Measurements from ENCODE around the gene TPM4.
"Not testable (repeated sequence)": the region's sequence is repeated elsewhere in the genome, so short reads cannot be mapped to it uniquely, and the experiment has no call there.

TPM4 gene

DNA sequence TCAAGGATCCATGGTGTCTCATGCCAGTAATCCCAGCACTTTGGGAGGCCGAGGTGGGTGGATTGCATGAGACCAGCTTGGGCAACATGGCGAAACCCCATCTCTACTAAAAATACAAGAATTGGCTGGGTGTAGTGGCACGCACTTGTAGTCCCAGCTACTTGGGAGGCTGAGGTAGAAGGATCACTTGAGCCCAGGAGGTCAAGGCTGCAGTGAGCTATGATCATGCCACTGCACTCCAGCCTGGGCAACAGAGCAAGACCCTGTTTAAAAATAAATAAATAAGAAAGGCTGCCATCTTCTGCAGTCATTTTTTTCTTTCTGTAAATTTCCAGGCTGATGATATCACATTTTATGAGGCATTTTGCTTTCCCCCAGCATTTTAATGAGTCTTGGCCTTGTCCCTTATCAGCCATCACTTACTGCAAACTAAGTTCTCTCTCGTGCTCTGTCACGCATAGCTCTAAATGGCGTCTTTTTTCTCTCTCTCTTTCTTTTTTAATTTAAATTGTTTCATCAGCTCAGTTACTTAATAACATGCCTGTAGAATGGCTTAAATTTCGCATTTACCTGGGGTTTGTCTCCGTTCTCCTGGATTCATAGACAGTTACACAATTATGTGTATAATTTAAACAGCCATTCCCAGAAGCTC, 23.1 kb downstream of the TPM4 start:
- DNase-seq: not testable (repeated sequence)

DNA sequence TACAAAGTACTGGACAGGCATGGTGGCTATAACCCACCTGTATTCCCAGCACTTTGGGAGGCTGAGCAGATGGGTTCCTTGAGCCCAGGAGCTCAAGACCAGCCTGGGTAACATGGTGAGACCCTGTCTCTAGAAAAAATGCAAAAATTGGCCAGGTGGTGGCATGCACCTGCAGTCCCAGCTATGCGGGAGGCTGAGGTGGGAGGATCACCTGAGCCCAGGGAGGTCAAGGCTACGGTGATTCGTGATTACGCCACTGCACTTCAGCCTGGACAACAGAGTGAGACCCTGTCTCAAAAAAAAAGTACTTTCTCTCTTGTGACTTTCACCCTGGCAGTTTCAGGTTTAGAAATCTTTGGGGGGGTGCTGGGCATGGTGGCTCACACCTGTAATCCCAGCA, 24.2 kb downstream of the TPM4 start:
- DNase-seq: no peak

DNA sequence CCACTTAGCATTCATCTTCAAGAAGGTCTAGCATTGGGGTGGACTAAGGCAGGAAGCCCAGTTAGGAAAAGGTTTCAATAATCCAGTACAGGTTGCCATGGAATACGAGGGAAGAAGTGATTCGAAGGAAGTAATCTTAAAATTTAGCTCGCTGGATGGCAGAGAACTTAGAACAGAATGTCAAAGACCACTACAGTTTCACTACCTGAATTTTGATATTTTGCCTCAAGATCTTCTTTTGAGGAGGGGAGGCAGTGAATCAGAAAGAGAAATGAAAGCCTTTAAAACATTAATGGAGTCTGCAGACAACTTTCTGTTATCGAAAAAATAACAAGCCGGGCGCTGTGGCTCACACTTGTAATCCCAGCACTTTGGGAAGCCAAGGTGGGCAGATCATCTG, 28.4 kb downstream of the TPM4 start:
- no peak for DNase-seq

DNA sequence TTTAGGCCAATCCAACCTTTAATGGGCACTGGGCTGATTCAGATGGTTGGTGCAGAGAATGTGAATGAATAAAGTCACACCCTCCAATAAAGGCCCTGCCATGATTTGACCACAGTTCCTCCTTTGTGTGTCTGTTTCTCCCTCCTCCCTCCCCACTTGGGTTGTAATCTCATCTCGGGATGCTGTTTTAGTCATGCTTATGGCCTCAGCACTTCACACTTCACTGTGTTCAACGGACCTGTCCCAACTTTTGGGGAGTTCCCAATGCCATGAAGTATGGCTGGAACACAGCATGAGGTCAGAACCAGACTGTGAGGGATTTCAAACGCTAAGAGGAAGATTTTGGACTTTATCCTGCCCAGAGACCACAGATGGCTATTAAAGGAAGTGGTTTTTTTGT, 29.8 kb downstream of the TPM4 start:
- no peak for DNase-seq

DNA sequence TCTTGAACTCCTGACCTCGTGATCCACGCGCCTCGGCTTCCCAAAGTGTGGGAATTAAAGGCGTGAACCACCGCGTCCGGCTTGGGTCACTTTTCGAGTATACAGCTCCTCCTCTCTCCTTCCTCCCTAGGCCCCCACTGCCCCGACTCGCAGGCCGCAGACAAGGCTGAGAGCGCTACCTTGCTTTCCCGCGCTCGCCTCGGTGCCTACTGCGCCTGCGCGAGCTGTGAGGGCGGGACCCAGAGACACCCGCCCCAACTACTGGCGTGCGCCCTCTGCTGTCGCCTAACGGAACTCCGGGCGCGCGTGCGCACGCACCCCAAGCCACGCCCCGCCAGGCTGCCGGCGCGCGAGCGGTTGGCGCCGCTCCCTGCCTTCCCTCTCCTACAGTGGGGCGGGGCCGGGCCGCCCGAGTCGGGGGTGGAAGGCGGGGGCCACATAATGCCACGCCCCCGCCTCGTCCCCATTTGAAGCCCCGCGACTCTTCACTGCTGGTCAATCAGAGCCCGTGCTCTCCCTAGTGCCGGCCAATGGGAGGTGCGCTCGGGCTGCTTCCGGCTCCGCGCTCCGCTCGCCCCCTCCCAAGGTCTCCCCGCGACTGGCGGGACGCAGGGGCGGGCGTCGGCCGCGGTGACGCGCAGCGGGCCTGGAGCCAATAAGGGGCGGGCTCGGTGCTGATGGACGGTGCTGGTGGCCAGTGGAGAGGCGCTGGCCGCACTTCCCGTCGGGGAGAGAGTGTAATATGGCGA, 35.0 kb downstream of the TPM4 start, which contains the start of gene RAB8A:
Gene RAB8A (plus strand): TSS at position 730 of the 749 bp plus-strand sequence. CDS start 13 bp downstream, at position 743.
- peak; percentile 98 for DNase-seq

DNA sequence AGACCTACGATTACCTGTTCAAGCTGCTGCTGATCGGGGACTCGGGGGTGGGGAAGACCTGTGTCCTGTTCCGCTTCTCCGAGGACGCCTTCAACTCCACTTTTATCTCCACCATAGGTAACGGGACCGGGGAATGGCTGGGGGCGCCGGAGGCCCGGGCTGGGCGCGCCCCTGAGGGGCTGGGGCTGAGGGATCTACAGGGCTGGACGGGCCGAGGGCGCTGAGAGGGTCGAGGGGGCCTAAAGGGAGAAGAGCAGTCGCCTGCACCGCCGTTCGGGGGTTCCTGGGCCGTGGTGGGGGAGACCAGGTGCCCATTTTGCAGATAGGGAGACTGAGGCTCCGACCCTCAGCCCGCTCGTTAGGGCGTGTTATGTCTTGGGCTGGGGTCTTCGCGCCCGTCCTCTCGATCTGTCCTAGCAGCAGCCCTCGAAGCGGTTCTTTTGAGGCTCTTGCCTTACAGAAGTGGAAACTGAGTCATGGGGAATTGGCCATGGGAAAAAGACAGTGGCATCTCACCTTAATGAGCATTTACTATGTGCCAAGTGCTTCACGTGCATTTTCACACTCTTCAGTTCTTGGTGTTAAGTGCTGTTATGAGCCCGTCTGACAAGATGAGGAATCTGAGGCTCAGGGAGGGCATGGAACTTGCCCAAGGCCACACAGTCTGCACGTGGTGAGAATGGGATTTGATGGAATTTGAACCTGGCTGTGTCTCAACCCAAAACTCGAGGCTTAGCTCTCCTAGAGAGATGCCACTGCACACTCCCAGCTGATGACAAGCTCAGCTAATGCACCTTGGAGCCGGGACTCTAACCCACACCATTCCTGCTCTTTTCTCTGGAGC, 35.8 kb downstream of the TPM4 start:
- DNase-seq: no peak

DNA sequence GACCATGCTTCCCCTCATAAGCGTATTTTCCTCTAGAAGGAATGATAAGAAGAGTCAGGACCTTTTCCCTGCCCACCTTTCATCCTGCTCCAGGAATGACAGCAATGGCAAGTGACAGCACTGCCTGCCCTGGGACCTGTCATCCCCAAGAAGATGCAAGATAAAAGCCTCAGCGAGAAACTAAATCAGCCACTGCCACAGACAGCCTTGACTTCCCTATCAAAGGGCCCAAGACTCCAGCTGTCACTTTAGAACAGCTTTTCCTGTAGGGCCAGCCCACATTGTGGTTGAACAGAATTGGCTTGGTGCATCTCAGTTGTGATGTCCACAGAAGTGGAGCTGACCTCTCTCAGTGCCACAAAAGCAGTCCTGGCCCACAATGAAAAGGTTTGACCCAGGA, 36.5 kb downstream of the TPM4 start:
- DNase-seq: no peak

DNA sequence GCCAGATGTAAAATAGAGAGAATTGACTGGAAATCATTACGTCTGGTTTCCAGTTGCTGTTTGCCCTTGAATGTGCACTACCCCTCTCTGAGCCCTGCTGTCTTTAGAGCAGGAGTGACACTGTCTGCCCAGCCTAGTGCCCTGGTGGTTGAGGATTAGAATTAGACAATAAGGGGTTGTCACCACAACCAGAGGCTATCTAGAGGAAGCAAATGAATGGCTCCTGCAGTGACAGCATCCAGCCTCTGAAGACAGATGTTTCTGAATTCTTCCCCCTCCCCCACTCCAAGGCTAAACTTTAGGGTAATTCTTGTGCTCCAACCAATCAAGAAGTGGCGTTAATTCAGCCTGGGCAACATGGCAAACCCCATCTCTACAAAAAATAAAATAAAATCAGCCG, 37.4 kb downstream of the TPM4 start:
- no peak for DNase-seq

DNA sequence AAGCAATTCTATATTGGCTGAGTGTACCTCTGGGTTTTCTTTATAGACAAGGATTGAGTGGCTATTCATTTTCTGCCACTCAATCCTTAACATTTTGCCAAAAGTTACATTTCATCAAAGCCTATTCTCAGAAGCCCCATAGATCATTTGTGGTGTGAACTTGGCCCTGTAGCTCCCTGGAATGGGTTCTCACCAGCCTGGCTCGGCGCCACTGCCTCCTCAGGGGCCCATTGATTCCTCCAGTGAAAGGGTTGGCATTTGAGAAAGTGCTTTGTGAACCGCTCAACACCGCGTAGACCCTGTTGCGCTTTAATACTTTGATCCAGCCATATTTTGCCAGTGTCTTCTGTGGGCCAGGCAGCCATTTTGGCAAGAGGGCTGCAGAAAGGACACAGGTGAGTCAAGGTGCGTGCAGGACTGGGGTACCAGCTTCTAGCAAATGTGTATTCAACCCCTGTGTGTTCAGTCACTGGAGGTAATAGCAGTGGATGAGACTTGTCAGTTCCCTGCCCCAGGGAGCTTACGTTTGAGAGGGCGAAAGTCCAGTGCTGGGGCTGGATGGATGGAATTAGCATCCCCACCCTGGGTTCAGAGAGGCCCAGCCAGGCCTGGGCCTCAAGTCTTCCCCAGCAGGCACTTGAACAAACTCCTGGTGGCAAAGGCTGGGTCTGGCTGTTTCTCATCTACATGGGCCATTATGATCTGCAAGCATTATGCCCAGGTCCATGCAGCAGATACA, 39.2 kb downstream of the TPM4 start:
- DNase-seq: no peak

DNA sequence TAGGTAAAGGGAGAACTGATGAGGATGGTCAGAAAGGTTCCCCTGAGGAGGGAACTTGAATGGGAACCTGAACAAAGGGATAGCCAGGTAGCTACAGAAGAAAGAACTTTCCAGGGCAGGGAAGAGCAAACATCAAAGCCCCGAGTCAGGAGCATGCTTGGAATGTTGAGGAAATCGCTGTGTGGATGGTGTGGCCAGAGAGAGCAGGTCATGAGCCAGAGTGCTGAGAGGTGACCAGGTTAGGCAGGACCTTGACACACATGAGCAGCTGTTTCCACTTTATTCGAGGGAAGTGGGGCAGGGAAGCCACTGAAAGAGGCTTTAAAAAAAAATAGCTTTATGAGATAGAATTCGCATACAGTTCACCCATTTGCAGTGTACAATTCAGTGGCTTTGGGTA, 39.8 kb downstream of the TPM4 start:
- no peak for DNase-seq

DNA sequence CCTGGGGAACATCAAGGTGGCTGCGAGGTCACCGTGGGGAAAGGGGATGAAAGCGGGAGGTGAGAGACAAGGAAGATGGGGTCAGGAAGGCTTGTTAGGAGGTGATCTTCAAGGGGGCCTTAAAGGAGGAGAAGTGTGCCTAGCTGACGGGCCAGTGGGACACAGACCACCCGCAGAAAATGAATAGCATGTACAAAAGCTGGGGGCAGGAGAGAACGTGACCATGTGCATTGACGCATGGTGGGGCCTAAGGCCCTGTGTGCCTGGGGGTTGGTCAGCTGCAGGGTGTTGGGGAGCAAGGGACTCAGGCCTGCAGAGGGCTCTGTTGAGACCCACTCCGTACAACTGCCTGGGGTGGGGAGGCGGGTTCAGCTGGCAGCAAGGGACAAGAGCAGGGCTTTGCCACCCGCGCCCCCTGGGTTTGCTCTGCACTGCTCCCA, 41.3 kb downstream of the TPM4 start:
- DNase-seq: peak; percentile 15 to 41

DNA sequence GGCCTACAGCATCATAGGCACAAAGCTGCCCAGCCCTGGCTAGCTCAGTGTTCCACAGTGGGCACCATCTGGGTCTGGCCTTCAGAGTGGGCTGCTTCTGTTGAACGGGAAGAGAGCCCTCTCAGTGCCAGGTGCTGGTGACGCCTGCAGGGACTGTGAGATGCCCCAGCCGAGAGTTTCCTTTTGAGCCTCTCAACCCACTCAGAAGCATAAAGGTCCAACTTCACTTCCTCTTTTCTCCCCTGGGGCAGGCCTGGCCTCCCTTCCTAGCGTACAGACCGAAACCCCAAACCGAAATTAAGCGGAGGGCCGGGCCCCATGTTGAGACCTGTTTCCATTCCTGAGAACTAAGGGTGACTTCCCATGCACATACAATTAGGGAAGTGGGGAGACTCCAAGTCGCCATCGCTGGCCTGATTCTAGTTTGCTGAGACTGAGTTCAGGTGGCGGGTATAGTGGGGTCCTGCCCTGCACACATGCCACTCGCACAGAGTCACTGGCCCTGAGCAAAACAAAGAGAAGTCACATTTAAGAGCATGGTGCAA, 42.3 kb downstream of the TPM4 start:
- peak; percentile 71 to 80 for DNase-seq

DNA sequence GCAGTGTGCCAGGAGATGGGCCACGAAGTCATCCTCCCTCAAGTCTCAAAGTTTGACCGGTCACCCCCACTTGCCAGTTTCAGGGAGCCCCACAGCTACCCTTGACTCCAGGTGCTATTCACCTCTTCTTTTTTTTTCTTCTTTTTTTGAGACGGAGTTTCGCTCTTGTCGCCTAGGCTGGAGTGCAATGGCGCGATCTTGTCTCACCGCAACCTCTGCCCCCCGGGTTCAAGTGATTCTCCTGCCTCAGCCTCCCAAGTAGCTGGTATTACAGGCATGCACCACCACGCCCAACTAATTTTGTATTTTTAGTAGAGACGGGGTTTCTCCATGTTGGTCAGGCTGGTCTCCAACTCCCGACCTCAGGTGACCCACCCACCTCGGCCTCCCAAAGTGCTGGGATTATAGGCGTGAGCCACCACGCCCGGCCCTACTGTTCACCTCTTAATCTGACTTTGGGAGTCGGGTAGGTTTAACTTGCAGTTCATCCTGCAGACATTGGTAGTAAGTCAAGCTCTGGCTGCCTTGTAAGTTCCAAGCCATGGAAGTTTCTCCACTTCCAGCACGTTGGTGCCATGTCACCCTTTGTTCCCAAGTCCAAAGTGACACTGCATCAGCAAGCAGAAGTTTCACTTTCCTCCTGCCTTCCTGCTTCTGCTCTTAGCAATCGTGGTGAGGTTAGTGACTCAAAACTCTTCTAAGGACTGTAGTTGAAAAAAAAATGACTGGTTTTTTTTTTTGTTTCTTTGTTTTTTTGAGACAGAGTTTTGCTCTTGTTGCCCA, 43.0 kb downstream of the TPM4 start:
- DNase-seq: peak; percentile 35 to 45

DNA sequence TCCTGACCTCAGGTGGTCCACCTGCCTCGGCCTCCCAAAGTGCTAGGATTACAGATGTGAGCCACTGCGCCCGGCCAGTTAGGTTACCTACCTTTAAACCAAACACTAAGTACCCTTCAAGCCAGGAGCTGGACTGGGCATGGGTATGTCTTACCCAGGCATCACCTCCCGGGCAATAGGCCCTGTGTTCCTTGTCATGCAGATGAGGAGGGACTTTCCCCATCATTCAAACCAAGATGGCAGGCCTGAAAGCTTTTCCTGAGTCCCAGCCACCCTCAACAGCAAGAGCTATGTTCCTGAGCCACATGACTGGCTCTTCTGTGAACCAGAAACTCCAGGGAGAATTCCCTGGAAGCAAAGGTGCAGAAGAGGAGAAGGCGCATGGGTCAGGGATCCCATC, 44.8 kb downstream of the TPM4 start:
- DNase-seq: no peak

DNA sequence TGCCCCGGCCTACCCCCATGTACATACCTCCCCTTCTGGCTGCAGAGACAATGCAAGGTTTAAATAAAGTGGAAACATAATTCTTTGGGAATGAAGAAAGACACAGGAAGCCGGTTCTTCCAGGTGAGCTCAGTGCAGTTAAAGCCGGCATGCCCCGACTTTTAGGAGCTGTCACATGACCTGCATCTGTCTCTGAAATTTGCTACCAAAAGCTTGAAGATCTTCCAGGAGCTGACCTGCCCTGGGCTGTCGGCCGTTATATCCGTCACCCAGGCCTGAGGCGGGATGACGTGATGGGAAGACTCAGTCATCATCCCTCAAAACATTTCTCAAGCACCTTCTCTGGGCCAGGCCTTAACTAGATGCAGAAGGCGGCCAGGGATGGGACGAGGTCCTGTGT, 45.7 kb downstream of the TPM4 start:
- DNase-seq: no peak

DNA sequence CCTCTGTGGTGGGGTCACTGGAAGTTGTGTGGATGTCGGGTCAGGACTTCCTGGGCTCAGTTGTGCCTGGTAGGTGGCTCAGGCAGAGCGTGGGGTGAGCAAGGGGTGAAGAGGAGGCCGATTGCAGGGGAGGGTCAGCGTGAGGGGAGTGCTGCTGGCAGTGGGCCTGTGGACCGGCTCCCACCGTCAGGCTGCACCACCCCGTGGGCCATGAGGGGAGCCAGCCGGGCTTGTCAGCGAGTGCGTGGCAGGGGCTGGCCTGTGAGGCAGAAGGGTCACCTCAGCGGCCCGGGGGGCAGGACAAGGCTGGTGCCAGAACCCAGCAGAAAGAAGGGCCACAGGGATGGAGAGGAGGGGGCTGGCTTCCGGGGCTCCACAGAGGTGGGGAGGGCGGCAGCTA, 48.7 kb downstream of the TPM4 start:
- no peak for DNase-seq

DNA sequence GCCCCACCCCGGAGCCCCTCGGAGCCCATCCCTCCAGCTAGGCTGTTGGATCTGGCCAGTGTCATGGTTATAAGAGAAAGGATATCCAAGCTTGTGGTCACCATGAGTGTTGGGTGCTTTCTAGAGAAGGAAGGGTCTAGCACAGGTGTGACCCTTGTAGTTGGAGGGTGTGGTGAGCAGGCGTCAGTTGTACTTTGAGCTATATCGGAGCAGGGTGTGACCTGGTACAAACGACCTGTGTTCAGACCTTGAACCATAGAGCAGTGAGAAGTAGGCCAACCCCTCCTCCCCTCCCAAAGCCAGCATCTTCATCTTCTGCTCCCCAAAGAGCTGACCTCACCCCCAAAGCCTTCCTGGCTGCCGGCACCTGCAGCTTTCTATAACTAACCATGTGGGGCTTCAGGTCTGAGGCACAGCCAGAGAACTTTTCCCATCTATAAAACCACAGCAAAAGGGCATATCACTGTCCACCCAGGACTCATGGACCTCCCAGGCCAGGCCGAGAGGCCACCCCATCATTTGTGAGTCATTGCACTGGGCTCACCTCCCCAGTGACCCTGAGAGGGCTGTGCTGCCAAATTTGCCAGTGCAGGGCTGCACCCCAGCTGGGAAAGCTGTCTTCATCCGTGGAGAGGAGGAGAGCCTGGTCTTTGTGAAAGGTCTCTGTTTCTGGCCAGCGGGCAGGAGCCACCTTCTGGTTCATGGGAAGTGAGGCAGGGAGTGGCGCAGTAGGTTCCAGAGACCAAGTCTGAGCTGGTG, 49.6 kb downstream of the TPM4 start:
- no peak for DNase-seq

DNA sequence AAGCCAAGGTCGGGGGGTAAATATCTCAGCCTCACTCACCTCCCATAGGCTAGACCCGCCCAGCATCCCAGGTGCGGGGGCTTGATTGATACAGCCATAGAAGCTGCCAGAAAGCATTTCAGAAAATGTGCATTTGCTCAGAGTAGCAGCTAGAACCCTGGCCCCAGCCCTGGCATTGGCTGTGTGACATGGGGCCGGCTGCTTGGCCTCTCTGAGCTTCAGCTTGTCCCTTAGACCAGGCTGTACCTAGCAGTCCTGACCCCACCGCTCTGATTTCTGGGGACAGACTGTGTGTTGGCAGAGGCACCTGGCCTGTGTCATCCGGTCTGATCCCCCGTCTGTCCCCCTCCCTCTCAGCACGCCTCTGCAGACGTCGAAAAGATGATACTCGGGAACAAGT, 50.8 kb downstream of the TPM4 start:
- DNase-seq: no peak

DNA sequence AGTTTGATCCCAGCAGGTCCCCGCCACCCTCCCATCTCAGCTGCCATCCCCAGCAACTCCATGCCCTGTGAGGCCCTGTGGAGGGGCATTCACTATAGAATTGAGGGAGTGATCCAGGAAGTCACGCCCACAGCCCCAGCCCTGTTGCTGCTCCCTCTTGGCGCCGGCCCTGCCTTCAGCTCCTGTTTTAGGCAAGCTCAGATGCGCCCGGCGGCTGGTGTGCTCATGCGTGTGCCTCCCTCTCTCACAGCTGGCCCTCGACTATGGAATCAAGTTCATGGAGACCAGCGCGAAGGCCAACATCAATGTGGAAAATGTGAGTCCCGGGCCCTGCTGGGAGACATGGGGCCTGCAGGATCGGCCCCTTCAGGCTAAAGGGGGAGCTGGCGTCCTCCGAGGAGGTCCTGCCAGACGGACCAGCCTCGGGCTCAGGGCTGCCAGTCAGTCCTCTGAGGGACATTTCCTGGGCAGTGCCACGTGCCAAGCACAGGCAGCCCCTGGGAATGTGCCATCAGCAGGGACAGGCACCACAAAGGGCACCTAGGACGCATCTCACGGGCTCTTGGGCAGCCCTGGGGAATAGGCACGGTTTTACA, 51.6 kb downstream of the TPM4 start:
- DNase-seq: no peak

DNA sequence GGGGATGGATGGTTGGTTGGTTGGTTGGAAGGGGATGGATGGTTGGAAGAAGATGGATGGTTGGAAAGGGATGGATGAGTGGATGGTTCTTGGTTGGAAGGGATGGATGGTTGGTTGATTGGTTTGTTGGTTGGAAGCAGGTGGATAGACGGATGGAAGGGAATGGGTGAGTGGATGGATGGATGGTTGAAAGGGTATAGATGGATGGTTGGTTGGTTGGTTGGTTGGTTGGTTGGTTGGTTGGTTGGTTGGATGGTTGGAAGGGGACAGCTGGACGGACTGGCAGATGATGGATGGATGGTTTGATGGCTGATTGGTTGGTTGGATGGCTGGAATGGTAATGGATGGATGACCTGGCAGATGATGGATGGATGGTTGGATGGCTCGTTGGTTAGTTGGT, 55.4 kb downstream of the TPM4 start:
- DNase-seq: no peak

DNA sequence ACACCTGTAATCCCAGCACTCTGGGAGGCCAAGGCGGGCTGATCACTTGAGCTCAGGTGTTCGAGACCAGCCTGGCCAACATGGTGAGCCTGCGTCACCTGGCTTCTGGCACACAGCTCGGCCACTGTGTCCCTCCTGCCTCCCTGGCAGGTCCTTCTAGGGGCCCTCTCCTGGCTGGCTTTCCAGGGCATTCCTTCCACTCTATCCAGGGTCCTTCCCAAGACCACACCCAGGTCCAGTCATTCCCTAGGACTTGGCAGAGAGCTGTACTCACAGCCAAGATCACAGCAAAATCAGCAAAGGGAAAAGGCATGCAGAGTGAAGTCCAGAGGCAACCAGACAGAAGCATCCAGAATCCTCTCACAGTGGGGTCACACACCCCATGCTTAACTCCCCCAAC, 57.5 kb downstream of the TPM4 start:
- no peak for DNase-seq
